RWPE2 (cell line): ENCODE data around the gene CCDC183.

Experiments
- ATAC-seq: fragments of 200-7000 bp; cut with Tn5 transposase; 3 replicates; pipeline ENCODE4 v1.9.1; 2021; ENCODE audit warnings: low read depth
- DNase-seq: peaks from one replicate; pipeline ENCODE4 v3.0.0-alpha.2; 2020; ENCODE audit warnings: low spot score
- H3K27ac ChIP-seq: fragments of 450-650 bp; 2 replicates; pipeline ENCODE4 v1.5.1; 2017; ENCODE audit warnings: mild to moderate bottlenecking; ENCODE audit not compliant: poor library complexity, severe bottlenecking
- H3K27me3 ChIP-seq: fragments of 250-450 bp; sonication (Bioruptor Pico); 2 replicates; pipeline ENCODE4 v1.5.1; 2021; ENCODE audit warnings: mild to moderate bottlenecking, moderate library complexity; ENCODE audit not compliant: insufficient read depth, poor library complexity, severe bottlenecking
- H3K36me3 ChIP-seq: fragments of 250-450 bp; sonication (Bioruptor Pico); 2 replicates; pipeline ENCODE4 v1.5.1; 2020; ENCODE audit warnings: low read depth, mild to moderate bottlenecking, moderate library complexity
- H3K4me1 ChIP-seq: fragments of 250-450 bp; sonication (Bioruptor Pico); 2 replicates; pipeline ENCODE4 v1.5.1; 2021; ENCODE audit warnings: mild to moderate bottlenecking, moderate library complexity; ENCODE audit not compliant: insufficient read depth, poor library complexity, severe bottlenecking
- H3K4me3 ChIP-seq: fragments of 250-450 bp; sonication (Bioruptor Pico); 2 replicates; pipeline ENCODE4 v1.5.1; 2021; ENCODE audit warnings: mild to moderate bottlenecking, moderate library complexity; ENCODE audit not compliant: severe bottlenecking
- H3K9me3 ChIP-seq: fragments of 250-450 bp; sonication (Bioruptor Pico); 2 replicates; pipeline ENCODE4 v1.5.1; 2021; ENCODE audit warnings: mild to moderate bottlenecking, moderate library complexity; ENCODE audit not compliant: severe bottlenecking
- CTCF ChIP-seq: fragments of 450-650 bp; IDR thresholded peaks from one replicate; pipeline ENCODE4 v1.5.1; 2017; ENCODE audit warnings: mild to moderate bottlenecking, moderate library complexity; ENCODE audit not compliant: poor library complexity, severe bottlenecking

CCDC183 gene

GRCh38 chr9:136845465-136846260 is 49.5 kb downstream of the CCDC183 start:
- peaks cover 8% of the 10 kb centered on the region for H3K36me3 ChIP-seq
- peak overlapping the region; percentile 58 for H3K4me3 ChIP-seq
- H3K27me3 ChIP-seq, result peaks cover 22% of the 10 kb centered on the region
- no peak for TF ChIP-seq CTCF
- H3K27ac ChIP-seq, result no peak overlapping the region
- no peak for DNase-seq
- no peaks in the 10 kb centered on the region for H3K4me1 ChIP-seq
- H3K9me3 ChIP-seq, result no peaks in the 10 kb centered on the region
- ATAC-seq, result no peak

GRCh38 chr9:136846376-136847087 is 50.4 kb downstream of the CCDC183 start:
- TF ChIP-seq CTCF, result no peak
- peak overlapping the region; percentile 78 for H3K27ac ChIP-seq
- DNase-seq (no peak), ATAC-seq (no peak)
- H3K36me3 ChIP-seq, result peaks cover 16% of the 10 kb centered on the region
- H3K4me3 ChIP-seq, result peak overlapping the region; percentile 58
- peaks cover 22% of the 10 kb centered on the region for H3K27me3 ChIP-seq
- H3K4me1 ChIP-seq, result no peaks in the 10 kb centered on the region
- H3K9me3 ChIP-seq, result no peaks in the 10 kb centered on the region

- ATAC-seq (peak; percentile 44), DNase-seq (no peak)
- Histone ChIP-seq H3K27ac (peak overlapping the region; percentile 78), H3K9me3 (no peaks in the 10 kb centered on the region), H3K36me3 (peaks cover 16% of the 10 kb centered on the region), H3K4me1 (no peaks in the 10 kb centered on the region), H3K27me3 (peaks cover 22% of the 10 kb centered on the region), H3K4me3 (peak overlapping the region; percentile 58)
- no peak for TF ChIP-seq CTCF
These were observed 51.1 kb downstream of the CCDC183 start for GRCh38 chr9:136847088-136847825.

GRCh38 chr9:136847826-136848392 is 51.8 kb downstream of the CCDC183 start:
- DNase-seq, result peak; percentile 94
- Histone ChIP-seq H3K9me3 (no peaks in the 10 kb centered on the region), H3K4me3 (peak overlapping the region; percentile 58), H3K27ac (peak overlapping the region; percentile 78), H3K4me1 (no peaks in the 10 kb centered on the region), H3K36me3 (peaks cover 16% of the 10 kb centered on the region), H3K27me3 (peaks cover 22% of the 10 kb centered on the region)
- TF ChIP-seq CTCF, result no peak
- peak; percentile 49 for ATAC-seq
